CD4-positive, alpha-beta T cell (primary cell): ENCODE results near the gene CMKLR1. TPM values are rescaled to one million over a fixed set of nuclear protein-coding genes. Genes with fewer than 3 reads are reported as not detected.

ENCODE experiments used
- ATAC-seq: fragments of 200-7000 bp; cut with Tn5 transposase; one replicate; pipeline ENCODE4 v1.10.0; 2022; ENCODE audit warnings: mild to moderate bottlenecking; ENCODE audit not compliant: poor library complexity
- CTCF ChIA-PET: fragments of 350-600 bp; sonication (Branson Sonifier 250); formaldehyde crosslinking; loops from one replicate; lab custom pipeline; 2021; ENCODE audit warnings: antibody characterized with exemption, inconsistent platforms; lab: Charles Lee
- POLR2A ChIA-PET: fragments of 350-600 bp; sonication (Branson Sonifier 250); formaldehyde crosslinking; loops from one replicate; lab custom pipeline; 2021; ENCODE audit warnings: antibody characterized with exemption, inconsistent platforms; lab: Charles Lee
- DNase-seq, 14 experiments: peaks; one replicate each; pipeline ENCODE4 v3.0.0-alpha.2; 2013 to 2020; ENCODE audit warnings: mixed read lengths in 2 of 14
- H3K27ac ChIP-seq, 2 donors: one replicate each; pipeline versions ENCODE4 v1.5.1 to v1.7.0; 2013; ENCODE audit warnings: low read length in 2 of 2, low read depth in 1 of 2, mild to moderate bottlenecking in 1 of 2
- H3K27me3 ChIP-seq, 2 experiments: 1 replicate in 1 of 2; 2 replicates in 1 of 2; pipeline versions ENCODE4 v1.6.1 to v1.7.0; 2013; ENCODE audit warnings: low read length in 2 of 2, control low read depth in 1 of 2, mild to moderate bottlenecking in 1 of 2, moderate library complexity in 1 of 2; ENCODE audit not compliant: insufficient read depth in 2 of 2, control insufficient read depth in 1 of 2
- H3K36me3 ChIP-seq: one replicate; pipeline ENCODE4 v1.6.1; 2013; ENCODE audit warnings: low read length, control low read depth; ENCODE audit not compliant: insufficient read depth
- H3K4me1 ChIP-seq: one replicate; pipeline ENCODE4 v1.6.1; 2013; ENCODE audit warnings: low read length, control low read depth; ENCODE audit not compliant: insufficient read depth
- H3K4me3 ChIP-seq: one replicate; pipeline ENCODE4 v1.5.1; 2013; ENCODE audit warnings: mild to moderate bottlenecking, low read length, moderate library complexity
- H3K9me3 ChIP-seq, 2 experiments: 1 replicate in 1 of 2; 2 replicates in 1 of 2; pipeline versions ENCODE4 v1.6.1 to v1.7.0; 2013; ENCODE audit warnings: low read length in 2 of 2, mild to moderate bottlenecking in 2 of 2, control low read depth in 1 of 2, moderate library complexity in 1 of 2; ENCODE audit not compliant: control insufficient read depth in 1 of 2, insufficient read depth in 1 of 2
- H3K27ac Mint-ChIP-seq: one replicate; pipeline ENCODE4 v1.8.0; 2020; ENCODE audit warnings: mixed read lengths
- H3K27me3 Mint-ChIP-seq: one replicate; pipeline ENCODE4 v1.8.0; 2021; ENCODE audit warnings: mixed read lengths
- H3K36me3 Mint-ChIP-seq: one replicate; pipeline ENCODE4 v1.8.0; 2021; ENCODE audit warnings: low read depth, mixed read lengths
- H3K4me1 Mint-ChIP-seq: one replicate; pipeline ENCODE4 v1.8.0; 2021; ENCODE audit warnings: low read depth, mixed read lengths
- H3K4me3 Mint-ChIP-seq: one replicate; pipeline ENCODE4 v1.8.0; 2020; ENCODE audit warnings: mild to moderate bottlenecking, mixed read lengths
- H3K9me3 Mint-ChIP-seq: one replicate; pipeline ENCODE4 v1.8.0; 2020; ENCODE audit warnings: mixed read lengths
- intact Hi-C, 2 experiments: fragments of 100-400 bp; cut with DNase I in 1 of 2; cut with micrococcal nuclease in 1 of 2; formaldehyde crosslinking; loops; one replicate each; pipeline versions ENCODE4 v1.15.1 to v1.9.0; 2023 to 2025; cut with DNase I, micrococcal nuclease
- total RNA-seq, 174 experiments: library from RNA in 2 of 174; stranded (reverse) in 2 of 174; gene quantifications; one replicate each; pipeline ENCODE4 v1.2.3 and lab custom pipeline; 2021 to 2026
- TF ChIP-seq, protein P1 (sequence below): fragments of 200-600 bp; IDR thresholded peaks from one replicate; pipeline ENCODE4 v1.8.0; 2022; ENCODE audit warnings: antibody characterized with exemption, mild to moderate bottlenecking

CMKLR1 gene
- total RNA-seq, 2 experiments from 2014 or later = not detected

DNA sequence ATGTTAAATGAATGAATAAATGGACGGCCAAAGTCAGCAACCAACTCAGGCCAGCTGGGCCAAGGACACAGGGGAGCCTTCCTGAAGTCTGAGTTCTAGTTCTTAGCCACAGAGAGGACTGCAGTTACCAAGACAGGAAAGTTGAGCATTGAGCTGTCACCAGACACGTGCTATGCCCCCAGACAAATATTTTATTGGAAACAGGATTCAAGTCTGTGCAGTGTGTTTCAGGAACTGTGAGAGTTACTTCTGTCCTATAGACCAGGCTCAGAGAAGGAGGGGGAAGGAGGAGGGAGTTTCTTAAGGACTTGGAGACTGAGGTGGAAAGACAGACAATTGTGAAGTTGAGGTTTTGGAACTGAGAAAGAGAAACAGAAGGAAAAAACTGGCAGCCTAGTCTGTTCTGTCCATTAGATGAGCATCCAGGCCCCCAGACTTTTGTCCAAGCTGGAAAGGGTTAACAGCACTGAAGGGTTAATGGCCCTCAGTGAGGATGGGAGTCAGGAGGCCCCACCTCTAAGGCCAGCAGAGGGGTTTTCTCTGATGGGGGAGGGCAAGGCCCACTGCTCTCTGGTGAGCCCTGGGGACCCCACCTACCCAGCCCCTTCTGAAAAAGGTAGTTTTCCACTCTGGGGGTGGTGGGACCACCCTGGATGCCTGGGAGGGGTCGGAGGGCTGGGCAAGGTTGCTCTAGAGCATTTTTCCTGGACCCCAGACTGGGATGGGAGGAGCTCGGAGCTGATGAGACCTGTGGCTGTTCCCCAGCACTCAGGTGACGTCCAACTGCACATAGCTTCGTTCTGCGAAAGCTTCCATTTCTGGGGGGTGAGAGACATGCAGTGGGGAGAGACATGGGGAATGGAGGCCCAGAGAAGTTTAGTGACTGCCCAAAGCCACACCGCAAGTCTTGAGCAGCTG lies 6.9 kb upstream of the CMKLR1 start:
- no peak overlapping the region for H3K4me3 Mint-ChIP-seq
- H3K36me3 ChIP-seq = no peaks in the 10 kb centered on the region
- no peaks in the 10 kb centered on the region for H3K36me3 Mint-ChIP-seq
- H3K9me3 ChIP-seq = peaks cover 0 to 6% of the 10 kb centered on the region in 2 experiments
- ChIA-PET POLR2A (no interaction called here), CTCF (no interaction called here)
- no peaks in the 10 kb centered on the region for H3K4me1 ChIP-seq
- ATAC-seq = no peak
- peaks cover 0 to 4% of the 10 kb centered on the region in 2 experiments for H3K27me3 ChIP-seq
- H3K4me1 Mint-ChIP-seq = no peaks in the 10 kb centered on the region
- DNase-seq = no peak
- peaks cover 8% of the 10 kb centered on the region for H3K27me3 Mint-ChIP-seq
- no peak overlapping the region for H3K27ac ChIP-seq
- no peak overlapping the region for H3K27ac Mint-ChIP-seq
- intact Hi-C loops = no loop called here
- H3K4me3 ChIP-seq = no peak overlapping the region
- H3K9me3 Mint-ChIP-seq = no peaks in the 10 kb centered on the region
- TF ChIP-seq, protein P1, sequence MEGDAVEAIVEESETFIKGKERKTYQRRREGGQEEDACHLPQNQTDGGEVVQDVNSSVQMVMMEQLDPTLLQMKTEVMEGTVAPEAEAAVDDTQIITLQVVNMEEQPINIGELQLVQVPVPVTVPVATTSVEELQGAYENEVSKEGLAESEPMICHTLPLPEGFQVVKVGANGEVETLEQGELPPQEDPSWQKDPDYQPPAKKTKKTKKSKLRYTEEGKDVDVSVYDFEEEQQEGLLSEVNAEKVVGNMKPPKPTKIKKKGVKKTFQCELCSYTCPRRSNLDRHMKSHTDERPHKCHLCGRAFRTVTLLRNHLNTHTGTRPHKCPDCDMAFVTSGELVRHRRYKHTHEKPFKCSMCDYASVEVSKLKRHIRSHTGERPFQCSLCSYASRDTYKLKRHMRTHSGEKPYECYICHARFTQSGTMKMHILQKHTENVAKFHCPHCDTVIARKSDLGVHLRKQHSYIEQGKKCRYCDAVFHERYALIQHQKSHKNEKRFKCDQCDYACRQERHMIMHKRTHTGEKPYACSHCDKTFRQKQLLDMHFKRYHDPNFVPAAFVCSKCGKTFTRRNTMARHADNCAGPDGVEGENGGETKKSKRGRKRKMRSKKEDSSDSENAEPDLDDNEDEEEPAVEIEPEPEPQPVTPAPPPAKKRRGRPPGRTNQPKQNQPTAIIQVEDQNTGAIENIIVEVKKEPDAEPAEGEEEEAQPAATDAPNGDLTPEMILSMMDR = no peak

DNA sequence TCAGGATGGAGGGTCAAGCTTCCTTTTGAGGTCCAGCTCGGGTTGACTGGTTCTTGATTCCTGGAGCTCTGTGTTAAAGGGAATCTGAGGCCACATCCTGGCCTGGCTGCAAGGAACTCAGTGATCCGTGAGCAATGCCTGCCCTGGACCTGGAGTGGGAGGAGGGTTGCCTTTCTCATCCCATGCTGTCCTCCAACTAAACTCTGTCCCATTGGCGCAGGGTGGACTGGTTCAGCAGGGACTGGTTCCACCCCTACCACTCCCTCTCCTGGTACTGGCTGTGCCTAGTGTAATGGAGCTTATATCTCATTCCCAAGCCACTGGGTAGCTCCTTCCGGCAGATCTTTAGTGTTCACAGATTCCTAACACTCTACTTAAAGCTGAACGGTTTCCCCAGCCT lies 3.9 kb upstream of the CMKLR1 start:
- ATAC-seq (no peak), DNase-seq (no peak)
- no peak overlapping the region for H3K4me3 ChIP-seq
- no peaks in the 10 kb centered on the region for H3K9me3 ChIP-seq
- CTCF ChIA-PET = no interaction called here
- no peaks in the 10 kb centered on the region for H3K4me1 ChIP-seq
- Mint-ChIP-seq H3K27ac (no peak overlapping the region), H3K4me1 (no peaks in the 10 kb centered on the region), H3K36me3 (no peaks in the 10 kb centered on the region), H3K4me3 (no peak overlapping the region), H3K27me3 (peaks cover 30% of the 10 kb centered on the region), H3K9me3 (no peaks in the 10 kb centered on the region)
- POLR2A ChIA-PET = no interaction called here
- TF ChIP-seq, protein P1 = no peak
- no peak overlapping the region for H3K27ac ChIP-seq
- H3K27me3 ChIP-seq = peaks cover 7 to 15% of the 10 kb centered on the region in 2 experiments
- intact Hi-C loops = no loop called here
- no peaks in the 10 kb centered on the region for H3K36me3 ChIP-seq

DNA sequence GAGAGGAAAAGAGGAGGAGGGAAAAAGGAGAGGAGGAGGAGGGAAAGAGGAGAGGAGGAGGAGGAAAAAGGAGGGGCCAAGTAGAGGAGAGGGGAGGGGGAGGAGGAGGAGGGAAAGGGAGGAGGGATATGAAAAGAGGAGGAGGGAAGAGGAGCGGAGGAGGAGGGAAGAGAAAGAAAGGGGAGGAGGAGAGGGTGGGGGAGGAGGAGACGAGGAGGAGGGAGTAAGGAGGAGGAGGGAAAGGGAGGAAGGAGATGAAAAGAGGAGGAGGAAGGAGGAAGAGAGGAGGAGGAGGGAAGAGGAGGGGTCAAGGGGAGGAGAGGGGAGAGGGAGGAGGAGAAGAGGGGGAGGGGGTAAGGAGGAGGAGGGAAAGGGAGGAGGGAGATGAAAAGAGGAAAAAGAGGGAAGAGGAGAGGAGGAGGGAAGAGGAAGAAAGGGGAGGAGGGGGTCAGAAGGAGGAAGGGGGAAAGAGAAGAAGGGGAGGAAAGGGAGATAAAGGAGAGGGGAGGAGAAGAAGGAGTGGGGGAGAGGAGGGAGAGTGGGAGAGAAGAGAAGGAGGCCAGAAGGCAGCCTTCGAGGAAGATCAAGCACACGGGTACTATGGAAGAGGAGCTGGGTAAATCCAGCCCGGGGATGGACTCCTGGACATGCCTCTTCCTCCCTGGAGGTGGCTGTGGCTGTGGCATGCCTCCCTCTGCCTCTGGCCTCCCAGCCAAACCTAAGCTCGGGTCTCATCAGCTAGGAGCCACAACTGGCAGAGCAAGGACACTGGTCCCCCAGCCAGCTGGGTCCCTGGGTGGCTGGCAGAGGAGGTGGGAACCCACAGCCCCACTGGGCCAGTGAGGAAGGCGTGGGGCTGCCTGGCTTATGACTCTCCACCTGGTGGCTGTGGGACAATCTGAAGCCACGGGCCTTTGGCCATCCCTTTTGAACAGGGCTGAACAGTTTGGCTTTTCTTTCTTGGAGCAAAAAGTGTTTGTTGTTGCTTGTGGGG lies 3.0 kb upstream of the CMKLR1 start:
- ATAC-seq = no peak
- POLR2A ChIA-PET = no interaction called here
- Histone ChIP-seq H3K4me3 (no peak overlapping the region), H3K9me3 (no peaks in the 10 kb centered on the region), H3K27ac (no peak overlapping the region), H3K4me1 (no peaks in the 10 kb centered on the region), H3K27me3 (peaks cover 7 to 20% of the 10 kb centered on the region in 2 experiments), H3K36me3 (no peaks in the 10 kb centered on the region)
- Mint-ChIP-seq H3K27me3 (peaks cover 37% of the 10 kb centered on the region), H3K36me3 (no peaks in the 10 kb centered on the region), H3K27ac (no peak overlapping the region), H3K9me3 (no peaks in the 10 kb centered on the region), H3K4me1 (no peaks in the 10 kb centered on the region), H3K4me3 (no peak overlapping the region)
- intact Hi-C loops = no loop called here
- TF ChIP-seq, protein P1 = no peak
- DNase-seq = no peak
- CTCF ChIA-PET = no interaction called here
